GM18951 (cell line): Measurements from ENCODE around the gene HAUS7.

Experiments
- POLR2A ChIP-seq: IDR thresholded peaks from 4 replicates; pipeline ENCODE4 v1.6.1; 2011; ENCODE audit warnings: mild to moderate bottlenecking; ENCODE audit not compliant: insufficient read length, insufficient read depth; ENCODE audit errors: extremely low read depth
- in situ Hi-C: fragments of 300-500 bp; cut with MboI; formaldehyde crosslinking; loops from one replicate; pipeline ENCODE4 v1.12.0; 2022; ENCODE audit warnings: low sequenced_read_pairs, mixed read lengths, inconsistent platforms; ENCODE audit not compliant: unreplicated experiment

Gene HAUS7

DNA sequence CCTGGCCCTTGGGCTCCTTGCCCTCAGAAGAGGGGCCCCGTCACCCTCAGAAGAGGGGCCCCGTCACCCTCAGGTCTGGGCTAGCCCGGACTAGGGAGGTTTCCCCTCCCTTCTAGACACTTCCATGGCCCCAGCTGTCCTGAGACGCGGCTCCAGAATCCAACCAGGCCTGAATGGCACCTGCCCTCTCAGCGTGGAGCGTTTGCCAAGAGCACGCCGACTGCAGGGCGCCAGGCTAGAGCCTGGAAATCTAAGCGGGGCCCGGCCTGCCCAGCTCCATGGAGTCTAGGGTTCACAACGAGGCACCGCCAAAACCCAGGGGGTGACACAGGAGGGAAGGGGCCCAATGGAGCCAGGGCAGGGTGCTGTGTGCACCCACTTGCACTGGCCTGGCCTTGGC, 39.2 kb upstream of the HAUS7 start:
- in situ Hi-C loops: loop anchor here (25.0 kb wide), 1 partner anchor 572 kb away; no protein-coding TSS in a partner anchor

DNA sequence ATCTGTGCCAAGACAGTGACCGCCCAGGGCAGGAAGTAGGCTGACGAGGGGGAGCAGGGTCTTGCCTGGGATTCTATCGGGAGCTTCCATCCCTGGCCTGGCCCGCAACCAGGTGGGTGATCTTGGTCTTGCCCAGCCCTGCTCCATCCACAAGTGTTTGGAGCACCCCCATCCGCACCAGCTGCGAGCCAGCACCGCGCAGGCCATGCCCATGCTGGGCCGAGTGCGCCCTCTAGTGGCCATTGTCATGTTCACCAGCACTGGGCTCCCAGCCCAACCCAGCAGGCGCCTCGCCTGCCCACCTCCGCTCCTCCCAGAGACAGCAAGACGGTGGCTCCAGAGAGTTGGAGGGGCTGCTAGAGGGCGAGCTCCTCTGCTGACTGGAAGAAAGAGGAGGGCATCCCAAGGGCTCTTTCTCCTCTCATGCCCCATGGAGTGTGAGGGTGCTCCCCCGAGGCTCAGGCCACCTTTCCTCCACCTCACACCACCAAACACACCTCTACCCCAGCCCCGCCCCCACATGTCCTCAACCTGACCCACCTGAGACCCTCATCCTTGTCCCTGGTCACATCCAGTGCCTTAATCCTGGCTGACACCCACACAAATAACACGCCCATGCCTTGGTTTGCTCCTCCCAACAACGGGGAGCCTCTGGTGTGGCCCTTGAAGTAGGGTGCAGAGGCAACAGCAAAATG, 37.3 kb upstream of the HAUS7 start:
- no peak for TF ChIP-seq POLR2A
- in situ Hi-C loops: loop anchor here (25.0 kb wide), 1 partner anchor 570 kb away; no protein-coding TSS in a partner anchor

More for the DNA sequence above, 39.2 kb upstream of the HAUS7 start:
- TF ChIP-seq POLR2A: no peak

DNA sequence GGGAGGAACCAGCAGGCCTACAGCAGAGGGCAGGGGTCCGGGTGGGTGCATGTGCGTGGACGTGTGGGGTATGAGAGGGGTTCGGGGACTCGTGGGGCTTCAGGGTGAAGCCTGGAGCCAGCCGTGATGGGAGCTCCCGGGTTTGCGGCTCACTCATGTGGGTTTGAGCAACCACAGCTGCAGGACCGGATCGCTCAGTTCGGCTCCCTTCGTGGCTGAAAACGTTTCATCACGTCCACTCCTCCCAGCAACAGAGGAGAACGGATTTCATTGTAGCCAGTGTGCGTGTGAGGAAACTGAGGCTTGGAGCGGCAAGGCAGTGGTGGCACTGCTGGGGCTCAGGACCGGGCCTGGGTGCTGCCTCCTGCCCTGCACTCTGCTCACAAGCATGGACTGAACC, 35.0 kb upstream of the HAUS7 start:
- in situ Hi-C loops: loop anchor here (25.0 kb wide), 1 partner anchor 568 kb away; no protein-coding TSS in a partner anchor
- TF ChIP-seq POLR2A: no peak

DNA sequence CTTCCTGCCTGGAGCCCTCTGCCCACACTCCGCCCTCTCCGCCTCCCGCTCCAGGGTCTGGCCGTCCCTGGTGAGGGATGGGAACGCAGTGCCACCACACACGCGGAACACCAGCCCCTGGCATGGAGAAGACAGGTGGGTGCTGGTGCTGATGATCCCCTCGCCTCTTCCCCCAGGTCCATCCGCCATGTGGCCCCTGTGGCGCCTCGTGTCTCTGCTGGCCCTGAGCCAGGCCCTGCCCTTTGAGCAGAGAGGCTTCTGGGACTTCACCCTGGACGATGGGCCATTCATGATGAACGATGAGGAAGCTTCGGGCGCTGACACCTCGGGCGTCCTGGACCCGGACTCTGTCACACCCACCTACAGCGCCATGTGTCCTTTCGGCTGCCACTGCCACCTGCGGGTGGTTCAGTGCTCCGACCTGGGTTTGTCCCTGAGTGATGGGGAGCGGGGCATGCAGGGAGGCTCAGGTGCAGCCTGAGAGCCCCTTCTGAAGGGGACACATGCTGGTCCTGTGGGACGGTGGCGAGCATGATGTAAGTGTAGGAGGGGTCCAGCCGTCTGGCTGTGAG, 34.2 kb upstream of the HAUS7 start:
- in situ Hi-C loops: loop anchor here (25.0 kb wide), 1 partner anchor 567 kb away; no protein-coding TSS in a partner anchor
- no peak for TF ChIP-seq POLR2A

DNA sequence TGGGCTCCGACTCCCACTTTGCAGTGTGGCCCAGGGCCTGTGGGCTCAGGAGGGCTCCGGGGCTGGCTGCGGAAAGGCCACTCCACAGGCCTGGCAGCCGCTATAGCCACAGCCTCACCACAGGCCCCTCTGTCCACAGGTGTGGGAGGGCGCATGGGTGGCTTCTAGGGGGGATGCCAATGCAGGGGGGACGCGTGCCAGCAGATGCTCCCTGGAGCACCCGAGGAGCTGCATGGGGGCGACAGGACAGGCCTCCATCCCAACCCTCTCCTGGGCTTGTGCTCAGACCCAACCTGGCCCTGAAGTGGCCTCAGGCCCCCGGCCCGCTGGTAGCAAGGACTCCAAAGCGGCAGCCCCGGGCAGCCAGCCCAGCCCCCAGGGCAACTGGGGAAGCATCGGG, 32.4 kb upstream of the HAUS7 start:
- no peak for TF ChIP-seq POLR2A
- in situ Hi-C loops: loop anchor here (25.0 kb wide), 1 partner anchor 565 kb away; no protein-coding TSS in a partner anchor

DNA sequence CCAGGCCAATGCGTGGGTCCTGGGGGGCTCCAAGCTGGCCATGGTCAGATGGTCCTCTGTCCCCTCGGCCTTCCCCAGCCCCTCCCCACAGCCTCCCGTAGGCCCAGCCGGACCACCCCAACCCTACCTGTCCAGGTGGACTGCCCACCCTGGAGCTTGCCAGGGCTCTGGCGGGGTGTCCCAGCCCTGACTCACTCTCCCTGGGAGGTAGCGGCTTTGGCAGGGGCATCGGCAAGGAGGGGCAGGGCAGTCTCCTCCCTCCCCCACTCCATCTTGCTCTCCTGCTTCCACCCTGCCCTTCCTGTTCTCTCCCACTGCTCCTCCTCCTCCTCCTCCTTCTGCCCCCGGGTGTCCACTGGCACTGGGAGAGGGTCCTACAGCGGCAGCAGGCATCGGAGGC, 31.8 kb upstream of the HAUS7 start:
- TF ChIP-seq POLR2A: no peak
- in situ Hi-C loops: loop anchor here (25.0 kb wide), 1 partner anchor 565 kb away; no protein-coding TSS in a partner anchor

DNA sequence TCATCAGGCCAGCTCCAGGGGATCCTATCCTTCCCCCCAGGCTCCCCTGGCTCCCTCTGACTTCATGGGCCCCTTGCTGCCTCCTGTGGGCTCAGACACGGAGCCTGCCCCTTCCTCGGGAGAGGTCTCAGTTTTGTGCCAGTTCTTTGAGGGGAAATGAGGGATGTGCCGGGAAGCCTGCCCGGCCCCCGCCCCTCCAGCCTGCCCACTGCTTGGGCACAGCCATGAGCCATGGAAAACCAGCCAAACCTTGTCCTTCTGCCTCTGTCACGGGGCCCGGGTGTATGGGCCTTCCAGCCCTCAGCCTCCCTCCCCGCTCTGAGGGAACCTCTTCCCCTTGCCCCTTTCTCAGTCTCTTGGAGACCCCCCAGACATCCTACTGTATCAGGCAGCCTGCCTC, 31.2 kb upstream of the HAUS7 start:
- no peak for TF ChIP-seq POLR2A
- in situ Hi-C loops: loop anchor here (25.0 kb wide), 1 partner anchor 564 kb away; no protein-coding TSS in a partner anchor

DNA sequence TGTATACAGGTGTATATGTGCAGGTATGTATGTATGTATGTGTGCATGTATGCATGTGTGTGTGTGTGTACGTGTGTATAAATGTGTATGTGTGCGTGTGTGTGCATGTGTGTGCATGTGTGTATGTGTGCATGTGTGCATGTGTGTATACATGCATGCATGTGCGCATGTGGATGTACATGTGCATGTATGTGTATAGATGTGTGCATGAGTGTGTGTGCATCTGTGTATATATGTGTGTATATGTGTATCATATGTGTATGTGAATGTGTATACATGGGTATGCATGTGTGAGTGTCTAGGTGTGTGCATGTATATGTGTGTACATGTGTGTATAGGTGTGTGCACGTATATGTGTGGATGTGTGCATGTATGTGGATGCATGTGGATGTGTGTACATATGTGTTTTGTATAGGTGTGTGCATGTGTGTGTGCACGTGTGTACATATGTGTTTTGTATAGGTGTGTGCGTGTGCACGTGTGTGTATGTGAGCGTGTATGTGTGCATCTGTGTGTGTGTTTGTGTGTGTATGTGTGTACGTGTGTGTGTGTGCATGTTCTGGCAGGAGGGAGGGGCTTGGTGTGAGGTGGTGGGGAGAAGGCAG, 30.4 kb upstream of the HAUS7 start:
- no peak for TF ChIP-seq POLR2A
- in situ Hi-C loops: loop anchor here (25.0 kb wide), 1 partner anchor 563 kb away; no protein-coding TSS in a partner anchor

DNA sequence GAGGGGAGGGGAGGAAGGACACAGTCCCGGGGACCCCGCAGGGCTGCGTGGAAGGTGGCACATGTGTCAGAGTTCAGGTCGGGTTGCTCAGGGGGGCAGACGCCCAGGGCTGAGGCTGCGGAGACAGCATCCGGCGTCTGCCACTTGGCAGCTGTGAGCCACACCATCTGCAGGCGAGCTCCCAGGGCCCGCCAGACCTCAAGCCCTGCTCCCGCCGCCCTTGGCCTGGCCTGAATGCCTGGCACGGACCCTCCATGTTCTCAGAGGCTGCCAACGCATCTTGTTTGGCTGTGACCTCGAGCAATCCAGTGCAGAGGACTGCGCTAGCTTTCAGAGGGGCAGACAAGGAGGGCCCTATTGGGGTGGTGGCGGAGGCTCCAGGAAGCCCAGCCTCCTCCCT, 29.5 kb upstream of the HAUS7 start:
- no peak for TF ChIP-seq POLR2A
- in situ Hi-C loops: loop anchor here (10.0 to 25.0 kb wide), 2 partner anchors 455 to 563 kb away; no protein-coding TSS in a partner anchor

DNA sequence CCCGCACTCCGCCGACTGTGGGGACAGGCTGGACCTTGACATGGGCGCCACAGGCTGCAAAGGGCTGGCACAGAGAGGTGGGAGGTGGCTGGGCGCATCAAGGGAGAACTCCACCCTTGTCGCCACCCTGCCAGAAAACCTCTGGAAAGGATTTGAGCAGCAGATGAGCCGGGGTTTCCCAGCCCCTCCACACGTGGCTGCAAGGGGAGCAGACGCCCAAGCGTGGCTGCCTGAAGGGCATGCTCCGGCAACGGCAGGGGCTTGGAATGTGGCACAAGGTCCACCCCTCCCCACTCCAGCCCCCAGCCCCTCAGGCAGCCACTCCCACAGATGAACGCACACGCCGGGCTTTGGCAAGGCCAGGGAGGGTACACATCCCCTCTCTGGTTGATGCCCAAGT, 29.0 kb upstream of the HAUS7 start:
- no peak for TF ChIP-seq POLR2A
- in situ Hi-C loops: loop anchor here (10.0 kb wide), 1 partner anchor 455 kb away; no protein-coding TSS in a partner anchor

DNA sequence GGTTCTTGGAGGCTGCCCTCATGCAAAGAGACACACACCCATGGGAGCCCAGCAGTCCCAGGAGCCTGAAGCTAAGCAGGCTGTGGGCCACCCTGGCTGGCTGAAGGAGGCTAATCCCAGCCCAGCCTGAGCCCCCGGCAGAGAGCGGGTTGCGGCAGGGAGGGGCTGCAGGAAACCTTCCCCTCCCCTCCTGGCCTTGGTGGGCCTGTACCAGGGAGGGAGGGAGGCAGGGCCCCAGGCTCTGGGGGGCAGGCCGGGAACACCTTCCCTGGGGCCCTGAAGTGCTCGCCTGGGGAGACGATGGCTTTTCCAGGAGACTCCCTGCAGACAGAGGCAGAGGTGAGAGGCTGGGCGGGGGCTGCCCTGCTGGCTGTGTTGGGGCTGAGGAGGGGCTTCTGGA, 28.1 kb upstream of the HAUS7 start:
- in situ Hi-C loops: loop anchor here (10.0 kb wide), 1 partner anchor 454 kb away; no protein-coding TSS in a partner anchor

DNA sequence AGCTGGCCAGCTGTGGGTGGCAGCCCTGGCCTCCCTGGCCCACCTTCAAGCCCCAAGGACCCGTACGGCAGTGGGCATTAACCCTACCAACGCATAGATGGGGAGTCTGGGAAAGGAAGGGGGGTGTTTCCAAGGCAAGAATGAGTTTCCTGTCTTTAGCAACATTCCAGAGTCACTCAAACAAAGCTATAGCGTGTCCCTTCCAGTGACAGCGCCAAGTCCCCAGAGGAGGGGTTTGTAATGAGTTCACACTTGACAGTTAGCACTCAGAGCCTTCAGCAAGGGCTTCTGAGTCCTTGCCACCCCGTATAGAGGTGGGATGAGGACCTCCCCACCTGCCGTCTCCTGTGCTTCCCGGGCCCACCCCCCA, 26.2 kb upstream of the HAUS7 start:
- in situ Hi-C loops: loop anchor here (10.0 kb wide), 1 partner anchor 452 kb away; no protein-coding TSS in a partner anchor
- TF ChIP-seq POLR2A: no peak

More for the DNA sequence above, 28.1 kb upstream of the HAUS7 start:
- TF ChIP-seq POLR2A: no peak

DNA sequence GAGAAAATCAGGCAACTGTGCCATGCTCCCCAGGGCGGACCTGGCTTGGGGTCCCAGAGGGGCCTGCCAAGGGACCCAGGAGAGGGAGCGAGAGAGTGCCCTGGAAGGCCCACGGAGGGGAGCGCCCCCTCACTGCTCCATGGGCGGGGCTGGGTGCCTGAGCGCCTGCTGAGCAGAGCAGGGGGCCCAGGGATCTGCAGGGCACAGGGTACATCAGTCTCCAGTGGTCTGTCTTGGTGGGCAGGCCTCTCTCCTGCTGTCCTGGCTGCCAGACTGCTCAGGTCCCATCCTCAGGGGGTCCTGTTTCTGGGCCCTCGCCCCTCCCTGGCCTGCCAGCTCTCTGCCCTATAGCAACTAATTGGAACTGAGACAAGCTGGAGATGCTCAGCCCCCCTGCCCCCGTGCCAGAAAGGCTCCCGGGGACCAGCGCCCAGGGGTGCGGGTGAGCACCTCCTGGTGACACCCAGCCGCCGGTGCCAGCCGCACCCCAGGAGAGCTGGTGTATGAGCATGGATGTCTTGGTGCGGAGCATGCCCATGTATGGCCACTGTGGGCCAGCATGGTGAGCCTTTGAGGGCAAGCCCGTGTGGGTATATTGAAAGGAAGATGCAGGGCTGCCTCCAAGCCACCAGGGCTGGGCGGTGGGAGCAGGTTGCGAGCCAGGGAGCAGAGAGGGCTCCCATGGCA, 25.7 kb upstream of the HAUS7 start:
- in situ Hi-C loops: loop anchor here (10.0 kb wide), 1 partner anchor 451 kb away; no protein-coding TSS in a partner anchor
- TF ChIP-seq POLR2A: no peak

DNA sequence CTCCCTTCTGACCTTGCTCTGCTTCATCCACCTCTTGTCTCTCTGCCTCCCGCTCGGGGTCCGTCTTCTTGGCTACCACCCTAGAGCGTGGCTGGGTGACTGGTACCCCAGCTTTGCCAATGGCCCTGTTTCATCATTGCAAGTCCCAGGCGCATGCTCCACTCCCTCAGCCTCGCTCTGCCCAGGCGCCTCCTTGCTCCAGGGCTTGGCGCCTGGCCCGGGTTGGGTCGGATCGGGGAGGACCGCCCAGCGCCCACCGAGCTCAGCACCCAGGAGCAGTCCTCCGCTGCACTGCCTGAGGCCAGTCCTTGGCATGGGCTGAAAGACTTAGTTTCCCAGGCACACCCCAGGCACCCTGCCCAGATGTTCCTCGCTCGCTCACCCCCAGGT, 25.0 kb upstream of the HAUS7 start:
- in situ Hi-C loops: loop anchor here (10.0 kb wide), 1 partner anchor 451 kb away; no protein-coding TSS in a partner anchor
- TF ChIP-seq POLR2A: no peak
